Jurkat, Clone E6-1 (cell line): ENCODE measurements around the gene BEGAIN.
"Not testable (repeated sequence)": the region's sequence is repeated elsewhere in the genome, so short reads cannot be mapped to it uniquely, and the experiment has no call there.

Source experiments
- DNase-seq: peaks from one replicate; pipeline ENCODE4 v3.0.0-alpha.2; 2011; ENCODE audit warnings: low read depth, low spot score
- H3K4me3 ChIP-seq: 2 replicates; pipeline ENCODE4 v1.5.1; 2011; ENCODE audit warnings: mild to moderate bottlenecking, low read length, control low read depth, moderate library complexity

BEGAIN gene

GRCh38 chr14:100533656-100534485, 53.3 kb downstream of the BEGAIN start:
- no peak overlapping the region for H3K4me3 ChIP-seq
- no peak for DNase-seq

DNA sequence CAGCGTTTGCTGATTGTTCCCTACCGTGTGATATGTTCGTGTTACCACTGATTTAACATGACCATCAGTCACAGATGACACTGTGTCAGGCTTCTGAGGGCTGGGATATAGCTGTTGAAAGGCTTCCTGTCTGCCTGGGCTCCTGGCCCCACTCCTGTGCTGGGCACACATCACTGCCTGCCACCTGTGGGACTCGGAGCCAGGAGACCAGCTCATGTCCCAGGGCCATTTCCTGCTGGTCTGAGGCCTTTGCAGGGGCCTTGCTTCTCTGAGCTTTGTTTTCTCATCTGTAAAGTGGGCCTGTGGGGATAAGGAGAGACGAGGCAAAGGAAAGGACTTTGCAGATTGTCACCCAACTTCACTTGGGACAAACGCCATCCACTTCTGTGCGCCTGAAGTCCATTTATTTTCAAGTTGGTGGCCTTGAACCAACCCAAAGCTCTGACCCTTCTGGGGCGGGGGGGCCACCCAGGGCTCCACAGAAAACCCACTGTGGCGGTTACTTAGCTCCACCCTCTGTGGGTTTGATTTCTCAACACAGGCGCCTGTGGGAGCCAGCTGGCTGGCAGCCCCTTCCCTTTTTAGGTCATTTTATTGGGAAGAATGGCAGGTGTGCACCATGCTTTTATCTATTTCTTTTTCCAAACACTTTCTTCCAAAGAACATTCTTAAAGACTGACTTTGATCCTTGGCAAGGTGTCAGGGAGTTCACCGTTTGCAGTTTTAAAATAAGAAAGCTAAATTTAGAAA, 54.1 kb downstream of the BEGAIN start:
- peak; percentile 52 for DNase-seq

DNA sequence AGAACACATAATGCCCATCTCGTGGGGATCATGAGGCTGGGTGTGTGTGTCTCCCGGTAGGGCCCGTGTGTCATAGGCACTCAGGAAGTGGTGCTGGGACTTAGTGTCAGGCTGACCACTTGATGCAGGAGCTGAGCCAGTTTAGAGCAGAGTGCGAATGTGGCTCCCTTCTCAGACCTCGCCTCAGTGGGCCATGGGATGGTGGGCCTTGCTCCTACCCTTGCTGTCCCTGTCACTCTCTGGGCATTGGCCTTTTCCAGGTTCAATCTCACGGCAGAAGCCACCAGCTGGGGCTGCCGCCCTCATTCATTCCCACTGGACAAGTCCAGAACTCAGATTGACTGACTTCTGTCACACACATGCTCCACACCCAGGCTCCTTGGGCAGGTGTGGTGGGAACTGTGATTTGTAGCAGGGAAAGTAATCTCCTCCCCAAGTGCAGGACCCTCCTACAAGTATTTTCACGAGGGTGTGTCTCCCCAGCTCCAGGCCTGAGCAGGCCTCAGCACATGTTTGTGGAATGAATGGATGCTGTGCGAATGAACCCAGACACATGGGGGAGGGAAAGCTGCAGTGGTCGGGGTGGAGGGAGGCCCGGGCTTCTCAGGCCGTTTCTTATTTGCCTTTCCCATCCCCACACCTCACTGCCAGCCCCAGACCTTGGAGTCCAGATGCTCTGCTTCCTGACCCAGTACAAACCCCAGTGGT, 54.9 kb downstream of the BEGAIN start:
- DNase-seq = no peak
- no peak overlapping the region for H3K4me3 ChIP-seq

More for the DNA sequence above, 54.1 kb downstream of the BEGAIN start:
- H3K4me3 ChIP-seq = no peak overlapping the region

- DNase-seq = no peak
- H3K4me3 ChIP-seq = no peak overlapping the region
Observed at GRCh38 chr14:100531152-100532121, 55.8 kb downstream of the BEGAIN start.

GRCh38 chr14:100530270-100531072, 56.7 kb downstream of the BEGAIN start:
- no peak for DNase-seq
- no peak overlapping the region for H3K4me3 ChIP-seq

DNA sequence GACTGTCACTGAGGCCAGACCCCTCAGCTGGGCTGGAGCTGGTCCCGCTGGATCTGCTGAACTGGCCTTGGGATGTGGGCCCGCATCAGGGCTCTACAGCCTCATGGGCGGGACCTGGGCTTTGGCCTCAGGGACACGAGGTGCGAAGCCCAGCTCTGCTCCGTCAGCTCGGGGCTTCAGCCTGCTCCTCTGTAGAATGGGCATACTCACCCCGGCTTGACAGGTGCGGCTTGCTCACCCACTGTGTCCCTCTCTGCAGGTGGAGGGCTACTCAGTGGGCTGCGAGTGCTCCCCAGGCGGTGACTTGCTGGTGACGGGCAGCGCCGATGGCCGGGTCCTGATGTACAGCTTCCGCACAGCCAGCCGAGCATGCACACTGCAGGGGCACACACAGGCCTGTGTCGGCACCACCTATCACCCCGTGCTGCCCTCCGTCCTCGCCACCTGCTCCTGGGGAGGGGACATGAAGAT, 57.6 kb downstream of the BEGAIN start:
- no peak for DNase-seq

DNA sequence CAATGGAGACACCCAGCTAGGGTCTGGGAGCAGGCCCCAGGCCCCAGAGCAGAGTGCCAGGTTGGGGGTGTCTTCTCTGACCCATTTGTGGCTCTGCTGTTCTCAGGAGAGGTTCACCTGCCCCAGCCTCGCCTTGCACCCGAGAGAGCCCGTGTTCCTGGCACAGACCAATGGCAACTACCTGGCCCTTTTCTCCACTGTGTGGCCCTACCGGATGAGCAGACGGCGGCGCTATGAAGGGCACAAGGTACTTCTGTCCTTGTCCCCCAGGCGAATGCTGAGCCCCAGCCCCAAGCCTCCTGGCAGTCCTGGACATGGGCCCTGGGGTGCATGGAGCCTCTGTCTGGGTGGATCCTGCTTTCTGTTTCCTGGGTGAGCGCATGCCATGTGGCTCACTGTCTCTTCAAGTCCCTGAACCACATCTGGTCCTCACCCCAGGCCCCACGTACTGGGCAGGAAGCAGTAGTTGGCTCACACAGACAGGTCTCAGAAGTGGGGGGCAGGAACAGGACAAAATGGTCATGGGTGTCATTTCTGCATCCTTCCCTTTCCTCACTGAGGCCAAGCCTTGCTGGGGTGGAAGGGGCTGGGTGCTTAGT, 58.2 kb downstream of the BEGAIN start:
- no peak overlapping the region for H3K4me3 ChIP-seq
- DNase-seq = no peak

More for the DNA sequence above, 57.6 kb downstream of the BEGAIN start:
- H3K4me3 ChIP-seq = no peak overlapping the region

- no peak overlapping the region for H3K4me3 ChIP-seq
- DNase-seq = no peak
Observed at GRCh38 chr14:100526632-100527031, 60.6 kb downstream of the BEGAIN start.

DNA sequence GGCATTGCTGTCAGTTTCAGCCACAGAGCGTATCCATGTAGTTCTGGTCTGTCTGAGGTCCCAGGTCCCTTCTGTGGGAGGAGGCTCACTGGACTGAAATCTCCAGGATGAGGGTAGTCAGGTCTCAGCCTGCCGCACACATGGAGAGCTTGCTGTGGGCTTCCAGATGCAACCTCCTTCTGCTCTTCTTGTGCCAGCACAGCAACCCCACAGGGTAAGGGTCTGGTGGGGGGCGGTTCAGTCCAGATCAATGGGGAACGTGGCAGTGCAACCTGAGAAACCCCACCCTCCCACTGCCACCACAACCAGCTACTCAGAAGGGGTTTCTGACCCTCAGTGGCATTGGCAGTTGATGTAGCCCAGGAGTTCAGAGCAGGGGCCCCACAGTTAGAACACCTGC, 61.2 kb downstream of the BEGAIN start:
- H3K4me3 ChIP-seq = no peak overlapping the region
- DNase-seq = no peak

GRCh38 chr14:100525615-100526014, 61.6 kb downstream of the BEGAIN start:
- DNase-seq = no peak

GRCh38 chr14:100524933-100525243, 62.3 kb downstream of the BEGAIN start:
- no peak overlapping the region for H3K4me3 ChIP-seq
- DNase-seq = no peak

More at GRCh38 chr14:100525615-100526014, 61.6 kb downstream of the BEGAIN start:
- no peak overlapping the region for H3K4me3 ChIP-seq

DNA sequence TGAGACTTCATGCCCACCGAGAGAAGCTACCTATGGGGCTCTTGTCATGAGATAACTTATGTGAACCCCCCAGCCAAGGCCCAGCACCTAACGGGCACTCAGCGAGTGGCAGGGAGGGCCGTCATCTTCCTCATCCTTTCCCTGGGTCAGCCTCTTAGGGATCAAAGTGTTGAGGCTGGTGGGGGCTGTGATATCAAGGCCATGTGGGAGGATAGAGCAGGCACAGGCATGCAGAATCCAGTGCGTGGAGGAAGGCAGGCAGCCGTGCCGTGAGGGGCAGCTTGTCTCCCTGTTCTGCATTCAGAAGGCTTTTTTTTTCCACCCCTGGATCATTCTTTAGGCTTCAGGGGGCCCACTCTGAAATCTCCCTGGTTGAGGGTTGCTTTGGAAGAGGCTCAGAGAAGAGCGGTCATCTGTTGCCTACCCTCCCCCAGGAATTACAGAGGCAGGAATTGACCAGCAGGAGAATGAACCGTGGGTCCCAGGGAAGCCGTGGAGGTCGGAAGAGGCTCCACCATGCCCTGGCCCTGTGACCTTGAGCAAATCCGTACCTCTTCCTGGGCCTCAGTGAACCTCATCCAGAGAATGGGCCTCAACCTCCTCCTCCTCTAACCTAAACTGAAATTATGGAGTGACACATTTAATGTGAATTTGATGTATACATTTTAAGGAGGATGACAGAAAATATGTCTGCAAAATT, 62.8 kb downstream of the BEGAIN start:
- DNase-seq = no peak
- no peak overlapping the region for H3K4me3 ChIP-seq

DNA sequence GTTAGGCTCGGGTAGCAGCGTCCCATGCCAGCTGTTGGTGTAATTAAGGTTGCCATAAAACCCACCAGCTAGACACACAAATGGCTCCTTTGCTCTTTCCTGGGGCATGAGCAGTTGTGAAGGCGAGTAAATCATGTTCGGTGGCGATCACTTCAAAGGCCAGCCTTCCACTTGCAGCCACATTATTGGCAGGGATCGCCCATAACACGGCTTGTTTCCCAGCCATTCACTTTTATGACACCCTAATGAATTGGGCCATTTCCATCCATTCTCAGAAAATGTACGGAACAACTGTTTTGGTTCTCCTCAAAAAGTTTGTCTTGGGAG, 63.4 kb downstream of the BEGAIN start:
- no peak for DNase-seq

GRCh38 chr14:100523131-100523842, 63.9 kb downstream of the BEGAIN start:
- H3K4me3 ChIP-seq = no peak overlapping the region
- DNase-seq = no peak

More for the DNA sequence above, 63.4 kb downstream of the BEGAIN start:
- no peak overlapping the region for H3K4me3 ChIP-seq

GRCh38 chr14:100522616-100523099, 64.6 kb downstream of the BEGAIN start:
- no peak for DNase-seq
- H3K4me3 ChIP-seq = no peak overlapping the region

DNA sequence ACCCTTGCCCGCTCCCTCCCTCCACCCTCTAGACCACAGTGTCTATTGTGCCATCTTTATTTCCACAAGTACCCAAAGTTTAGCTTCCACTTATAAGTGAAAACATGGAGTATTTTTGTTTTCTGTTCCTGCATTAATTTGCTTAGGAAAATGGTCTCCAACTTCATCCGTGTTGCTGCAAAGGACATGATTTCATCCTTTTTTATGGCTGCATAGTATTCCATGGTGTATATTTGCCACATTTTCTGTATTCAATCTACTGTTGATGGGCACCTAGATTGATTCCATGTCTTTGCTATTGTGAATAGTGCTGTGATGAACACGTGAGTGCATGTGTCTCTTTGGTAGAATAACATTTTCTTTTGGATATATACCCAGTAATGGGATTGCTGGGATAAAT, 81.2 kb downstream of the BEGAIN start:
- H3K4me3 ChIP-seq, DNase-seq: not testable (repeated sequence)
